Measurements from ENCODE around the gene AMMECR1.

- TF ChIP-seq NANOG (IDR thresholded peaks at IDR 0.05; ENCODE audit: insufficient read depth, low read depth, low read length, poor library complexity, severe bottlenecking) (no peak), POLR2AphosphoS5 (IDR thresholded peaks at IDR 0.05; ENCODE audit: low read depth, low read length) (no peak), TCF12 (IDR thresholded peaks at IDR 0.05; ENCODE audit: low read depth, low read length) (no peak), CTCF (IDR thresholded peaks at IDR 0.05; ENCODE audit: control extremely low read depth in 1 of 3, insufficient read depth in 1 of 3, low read depth in 1 of 3, low read length in 3 of 3) (no peak)
Measured at GRCh38 chrX:110327336-110327735, 9.5 kb upstream of the AMMECR1 start.
